SK-N-MC (cell line): ENCODE measurements around the gene MRPS30.

Experiments used
- EZH2 ChIP-seq: fragments of 200-600 bp; sonication (generic); IDR thresholded peaks from one replicate; pipeline ENCODE4 v1.6.1; 2017; ENCODE audit warnings: antibody characterized with exemption
- FOXP2 ChIP-seq: optimal IDR thresholded peaks from 2 replicates; pipeline ENCODE3; 2011; ENCODE audit warnings: mild to moderate bottlenecking, moderate library complexity; ENCODE audit not compliant: insufficient read depth; ENCODE audit errors: extremely low read length, control extremely low read depth
- POLR2AphosphoS5 ChIP-seq: IDR thresholded peaks from 2 replicates; pipeline ENCODE4 v1.6.1; 2012; ENCODE audit warnings: mild to moderate bottlenecking, low read depth, low read length, borderline replicate concordance

DNA sequence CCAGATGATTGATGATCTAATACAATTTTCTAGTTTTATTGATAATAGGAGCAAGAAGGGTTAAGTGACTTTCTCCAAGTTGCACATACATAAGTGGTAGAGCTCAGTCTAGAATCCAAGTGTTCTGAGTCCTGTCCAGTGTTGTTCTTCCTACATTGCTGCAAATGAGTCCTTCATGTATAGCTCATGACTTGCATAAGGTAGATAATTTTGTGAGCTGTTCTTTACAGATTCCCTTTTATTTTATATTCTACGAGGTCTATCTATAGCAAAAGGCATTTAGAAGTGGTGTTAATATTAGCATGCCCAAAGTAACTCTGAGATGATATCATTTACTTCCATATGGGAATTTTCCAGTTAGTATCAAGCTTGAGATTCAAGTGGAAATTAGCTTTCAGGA, 20.0 kb downstream of the MRPS30 start:
- TF ChIP-seq POLR2AphosphoS5 (no peak), EZH2 (no peak), FOXP2 (no peak)
